Prostate gland (tissue), 2 donors: ENCODE results near the gene RECQL5. TPM values are rescaled to one million over a fixed set of nuclear protein-coding genes. Genes with fewer than 3 reads are reported as not detected.

Experiments used
- DNase-seq: peaks from one replicate; pipeline ENCODE4 v3.0.0-alpha.2; 2019; ENCODE audit warnings: low spot score
- H3K27ac ChIP-seq, 2 donors: fragments of 200-600 bp; sonication (generic); 2 replicates each; pipeline ENCODE4 v1.5.1; 2017 to 2019
- H3K27me3 ChIP-seq: fragments of 200-600 bp; sonication (generic); replicated peaks from 2 replicates; pipeline ENCODE4 v1.5.1; 2019; ENCODE audit not compliant: insufficient read depth
- H3K36me3 ChIP-seq, 2 donors: fragments of 200-600 bp; sonication (generic); 1 replicate in 1 of 2; 2 replicates in 1 of 2; pipeline versions ENCODE4 v1.5.1 to v1.8.1; 2017 to 2019
- H3K4me1 ChIP-seq: fragments of 200-600 bp; sonication (generic); replicated peaks from 2 replicates; pipeline ENCODE4 v1.5.1; 2019
- H3K4me3 ChIP-seq, 2 donors: fragments of 200-600 bp; sonication (generic); 2 replicates each; pipeline ENCODE4 v1.5.1; 2017 to 2019
- H3K9me3 ChIP-seq: fragments of 200-600 bp; sonication (generic); 2 replicates; pipeline ENCODE4 v1.5.1; 2017
- POLR2A ChIP-seq: fragments of 450-650 bp; IDR thresholded peaks from one replicate; pipeline ENCODE4 v1.6.1; 2016; ENCODE audit warnings: antibody characterized with exemption, mild to moderate bottlenecking
- POLR2AphosphoS5 ChIP-seq: sonication (generic); formaldehyde crosslinking; IDR thresholded peaks from one replicate; pipeline ENCODE4 v1.6.1; 2017; ENCODE audit warnings: antibody characterized with exemption
- WGBS: methylation state at CpG from one replicate; pipeline ENCODE4 v1.1.5; 2018; 5-methylcytosine and 5-hydroxymethylcytosine counted together
- intact Hi-C: fragments of 100-400 bp; cut with DNase I; formaldehyde crosslinking; loops from one replicate; pipeline ENCODE4 v1.14.2; 2022
- total RNA-seq, 2 donors: library from RNA; depleted of rRNA; stranded (reverse); fragments of >200 nt; gene quantifications; one replicate each; pipeline ENCODE4 v1.1.0, GENCODE V29; 2016
- TF ChIP-seq, protein P1 (sequence below), 4 experiments: fragments of 200-600 bp in 2 of 4; fragments of 450-650 bp in 2 of 4; sonication (generic) in 2 of 4; IDR thresholded peaks; 1 replicate in 3 of 4; 2 replicates in 1 of 4; pipeline ENCODE4 v1.5.1; 2016 to 2019; ENCODE audit warnings: antibody characterized with exemption in 4 of 4, mild to moderate bottlenecking in 2 of 4, moderate library complexity in 2 of 4

Gene RECQL5
- total RNA-seq, 2 donors from 2014 or later = 33.6 to 132 TPM

DNA sequence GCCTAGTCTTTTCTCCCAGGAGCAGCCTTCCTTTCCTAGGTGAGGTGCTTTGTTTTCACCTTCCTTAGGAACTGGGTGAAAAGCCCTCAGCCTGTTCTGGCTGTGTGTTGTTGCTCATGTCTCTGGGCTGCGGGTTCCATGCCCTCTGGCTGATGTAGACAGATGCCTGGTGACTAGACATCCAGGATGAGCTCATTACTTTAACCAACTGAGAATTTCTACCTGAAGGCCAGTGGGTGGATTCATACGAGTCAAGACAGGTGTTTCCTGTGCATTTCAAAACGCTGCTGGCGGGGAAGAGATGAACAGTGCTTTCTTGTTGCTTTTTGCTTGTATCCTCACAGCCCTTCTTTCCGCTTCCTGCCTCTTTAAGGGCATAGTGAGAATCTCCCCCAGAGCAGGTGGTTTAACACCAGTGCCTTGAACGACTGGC lies 22.5 kb upstream of the RECQL5 start:
- no peaks in the 10 kb centered on the region for H3K36me3 ChIP-seq
- H3K9me3 ChIP-seq = no peaks in the 10 kb centered on the region
- intact Hi-C loops = no loop called here
- H3K27me3 ChIP-seq = no peaks in the 10 kb centered on the region
- peaks cover 31% of the 10 kb centered on the region for H3K4me1 ChIP-seq
- H3K27ac ChIP-seq = peak overlapping the region; percentile 54 to 90
- 57% methylated on average over 6 of the region's 6 CpGs for WGBS
- no peak for DNase-seq
- no peak overlapping the region for H3K4me3 ChIP-seq
- peak; percentile 21 for TF ChIP-seq POLR2AphosphoS5
- TF ChIP-seq, protein P1, sequence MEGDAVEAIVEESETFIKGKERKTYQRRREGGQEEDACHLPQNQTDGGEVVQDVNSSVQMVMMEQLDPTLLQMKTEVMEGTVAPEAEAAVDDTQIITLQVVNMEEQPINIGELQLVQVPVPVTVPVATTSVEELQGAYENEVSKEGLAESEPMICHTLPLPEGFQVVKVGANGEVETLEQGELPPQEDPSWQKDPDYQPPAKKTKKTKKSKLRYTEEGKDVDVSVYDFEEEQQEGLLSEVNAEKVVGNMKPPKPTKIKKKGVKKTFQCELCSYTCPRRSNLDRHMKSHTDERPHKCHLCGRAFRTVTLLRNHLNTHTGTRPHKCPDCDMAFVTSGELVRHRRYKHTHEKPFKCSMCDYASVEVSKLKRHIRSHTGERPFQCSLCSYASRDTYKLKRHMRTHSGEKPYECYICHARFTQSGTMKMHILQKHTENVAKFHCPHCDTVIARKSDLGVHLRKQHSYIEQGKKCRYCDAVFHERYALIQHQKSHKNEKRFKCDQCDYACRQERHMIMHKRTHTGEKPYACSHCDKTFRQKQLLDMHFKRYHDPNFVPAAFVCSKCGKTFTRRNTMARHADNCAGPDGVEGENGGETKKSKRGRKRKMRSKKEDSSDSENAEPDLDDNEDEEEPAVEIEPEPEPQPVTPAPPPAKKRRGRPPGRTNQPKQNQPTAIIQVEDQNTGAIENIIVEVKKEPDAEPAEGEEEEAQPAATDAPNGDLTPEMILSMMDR (IDR thresholded peaks at IDR 0.05) = no peak
- TF ChIP-seq POLR2A = peak; percentile 29

DNA sequence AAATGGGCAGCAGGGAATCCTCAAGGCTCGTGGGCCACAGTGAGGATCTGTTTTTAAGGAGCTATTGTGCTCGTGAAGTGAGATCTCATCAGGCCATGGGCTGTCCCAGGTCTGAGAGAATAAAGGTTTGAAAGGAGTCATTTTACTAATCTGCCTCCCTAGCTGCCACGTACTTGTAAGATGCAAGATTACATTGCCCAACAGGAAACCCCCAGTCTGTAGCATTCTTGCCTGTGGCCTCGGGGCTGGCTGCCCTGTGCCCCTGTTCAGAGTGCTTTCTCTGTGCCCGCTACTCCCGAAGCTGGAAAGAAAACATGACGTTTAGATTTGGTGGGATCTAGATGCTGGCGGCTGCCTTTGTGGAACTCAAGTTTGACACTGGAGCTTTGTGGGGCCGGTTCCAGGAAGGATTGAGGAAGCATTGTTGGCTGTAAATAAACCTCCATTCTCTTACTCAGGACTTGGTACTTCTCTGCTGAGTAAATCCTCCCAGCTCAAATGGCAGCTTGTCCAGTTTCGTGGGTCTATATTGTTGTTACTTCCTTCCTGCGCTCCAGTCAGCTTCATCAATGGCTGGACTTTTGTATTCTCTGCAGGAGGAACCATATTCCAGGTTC lies 21.4 kb upstream of the RECQL5 start:
- intact Hi-C loops = no loop called here
- Histone ChIP-seq H3K9me3 (no peaks in the 10 kb centered on the region), H3K27me3 (no peaks in the 10 kb centered on the region), H3K4me3 (no peak overlapping the region), H3K4me1 (peaks cover 20% of the 10 kb centered on the region), H3K27ac (peak overlapping the region; percentile 49 to 90), H3K36me3 (no peaks in the 10 kb centered on the region)
- DNase-seq = no peak
- 48% methylated on average over 11 of the region's 11 CpGs for WGBS
- TF ChIP-seq POLR2A (no peak), POLR2AphosphoS5 (peak; percentile 21)

DNA sequence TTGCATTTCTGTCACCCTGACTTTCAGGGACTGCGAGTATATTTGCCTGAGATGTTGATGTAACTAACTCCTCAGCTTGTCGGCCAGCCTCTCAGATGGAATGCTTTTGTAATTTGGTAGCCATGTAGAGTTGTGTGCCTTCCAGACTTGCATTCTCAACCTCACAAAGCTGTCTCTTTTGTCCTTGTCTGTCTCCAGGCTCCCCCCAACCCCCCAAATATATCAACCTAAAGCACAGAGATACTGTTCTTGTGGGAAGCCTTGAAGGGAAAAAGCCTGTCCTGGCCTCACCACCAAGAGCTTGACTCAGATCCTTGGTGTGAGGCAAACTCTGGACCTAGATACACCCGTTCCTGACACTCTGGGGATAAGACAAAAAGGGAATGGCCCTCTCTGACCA lies 18.5 kb upstream of the RECQL5 start:
- Histone ChIP-seq H3K27ac (peak overlapping the region; percentile 65), H3K4me3 (no peak overlapping the region), H3K4me1 (peaks cover 9% of the 10 kb centered on the region), H3K36me3 (no peaks in the 10 kb centered on the region), H3K9me3 (no peaks in the 10 kb centered on the region), H3K27me3 (no peaks in the 10 kb centered on the region)
- WGBS = 50% methylated on average over 3 of the region's 3 CpGs
- no peak for DNase-seq
- TF ChIP-seq POLR2A = no peak
- no peak for TF ChIP-seq POLR2AphosphoS5
- intact Hi-C loops = no loop called here

DNA sequence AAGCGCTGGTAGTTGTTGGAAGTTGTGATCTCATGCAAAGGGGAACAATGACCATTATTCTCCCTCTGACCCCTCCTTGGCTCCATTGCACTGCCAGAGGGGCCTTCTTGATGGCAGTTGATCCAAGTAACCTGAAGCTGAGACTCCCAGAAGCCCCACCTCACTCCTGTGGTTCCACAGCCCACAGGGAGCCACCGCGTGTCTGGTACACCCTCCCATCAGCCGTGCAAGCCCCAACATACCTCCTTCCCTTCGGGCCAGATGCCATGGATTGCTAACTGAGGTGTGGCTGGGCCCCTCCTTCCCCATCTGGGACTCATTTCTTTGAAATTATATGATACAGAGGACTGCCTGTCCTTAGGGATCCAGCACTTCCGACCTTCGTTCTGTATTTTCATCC lies 18.0 kb upstream of the RECQL5 start:
- intact Hi-C loops = no loop called here
- WGBS = 51% methylated on average over 7 of the region's 7 CpGs
- Histone ChIP-seq H3K4me1 (peaks cover 14% of the 10 kb centered on the region), H3K36me3 (no peaks in the 10 kb centered on the region), H3K27ac (peak overlapping the region; percentile 65), H3K4me3 (no peak overlapping the region), H3K27me3 (no peaks in the 10 kb centered on the region), H3K9me3 (no peaks in the 10 kb centered on the region)
- DNase-seq = peak; percentile 87
- TF ChIP-seq POLR2AphosphoS5 = peak; percentile 85
- TF ChIP-seq, protein P1 (IDR thresholded peaks at IDR 0.05) = no peak
- no peak for TF ChIP-seq POLR2A

DNA sequence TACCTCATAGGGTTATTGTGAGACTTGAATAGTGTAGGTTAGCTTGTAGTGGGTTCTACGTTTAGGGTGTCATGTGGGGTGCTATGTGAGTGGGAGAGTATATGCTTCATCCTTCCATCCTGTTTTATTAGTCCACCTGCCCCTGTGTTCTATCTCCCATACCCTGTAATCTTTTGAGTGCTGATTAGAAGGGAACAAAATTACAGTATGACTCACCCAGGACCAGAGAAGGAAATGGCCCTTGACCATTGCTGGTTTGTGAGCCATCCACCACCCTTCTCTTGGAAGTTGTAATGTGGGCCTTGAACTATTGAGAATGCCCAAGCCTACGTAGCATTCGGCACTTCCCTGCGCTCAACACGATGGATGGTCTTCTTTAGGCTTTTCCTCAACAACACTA lies 17.3 kb upstream of the RECQL5 start:
- intact Hi-C loops = no loop called here

More for the DNA sequence above, 17.3 kb upstream of the RECQL5 start:
- Histone ChIP-seq H3K36me3 (no peaks in the 10 kb centered on the region), H3K4me1 (peaks cover 17% of the 10 kb centered on the region), H3K27ac (peak overlapping the region; percentile 41 to 65), H3K4me3 (no peak overlapping the region), H3K9me3 (no peaks in the 10 kb centered on the region), H3K27me3 (no peaks in the 10 kb centered on the region)
- 92% methylated on average over 5 of the region's 5 CpGs for WGBS
- DNase-seq = no peak
- TF ChIP-seq POLR2AphosphoS5 (no peak), POLR2A (no peak)
- TF ChIP-seq, protein P1 (IDR thresholded peaks at IDR 0.05) = no peak
